T-helper 9 cell (primary cell): ENCODE measurements around the gene CDKAL1.
"Not testable (repeated sequence)": the region's sequence is repeated elsewhere in the genome, so short reads cannot be mapped to it uniquely, and the experiment has no call there.

ENCODE experiments used
- DNase-seq: peaks from one replicate; pipeline ENCODE4 v3.0.0-alpha.2; 2020

Gene CDKAL1

DNA sequence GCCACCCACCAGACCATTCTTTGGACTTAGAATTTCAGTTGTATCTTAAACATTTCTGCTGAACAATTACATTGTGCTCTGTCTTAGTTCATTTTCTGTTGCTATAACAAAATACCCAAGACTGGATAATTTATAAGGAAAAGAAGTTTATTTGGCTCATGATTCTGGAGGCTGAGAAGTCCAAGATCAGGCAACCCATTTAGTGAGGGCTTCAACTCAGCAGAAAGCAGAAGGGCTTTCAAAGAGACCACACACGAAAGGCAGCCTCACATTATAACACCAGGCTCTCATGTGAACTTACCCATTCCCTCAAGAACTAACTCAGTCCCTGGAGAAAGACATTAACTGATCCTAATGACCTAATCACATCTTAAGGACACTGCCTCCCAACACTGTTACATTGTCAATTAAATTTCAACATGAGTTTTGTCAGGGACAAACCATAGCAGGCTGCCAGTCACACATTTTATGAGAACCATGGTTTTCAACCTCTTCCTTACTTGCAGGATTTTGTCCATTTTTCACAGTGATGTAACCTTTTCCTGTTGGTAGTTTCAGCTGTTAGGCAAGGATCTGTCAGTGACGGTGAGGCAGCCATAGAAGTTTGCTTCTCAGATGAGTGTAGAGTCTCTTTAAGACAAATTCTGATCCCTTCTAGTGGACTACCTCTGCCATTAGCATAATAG, 659.7 kb downstream of the CDKAL1 start:
- DNase-seq: no peak

GRCh38 chr6:21195301-21195700, 661.0 kb downstream of the CDKAL1 start:
- not testable (repeated sequence) for DNase-seq

- DNase-seq: no peak
Observed at GRCh38 chr6:21198032-21198640, 663.9 kb downstream of the CDKAL1 start.

- no peak for DNase-seq
Observed at GRCh38 chr6:21199262-21199661, 665.0 kb downstream of the CDKAL1 start.

GRCh38 chr6:21200134-21200870, 666.0 kb downstream of the CDKAL1 start:
- DNase-seq: no peak

- no peak for DNase-seq
Observed at GRCh38 chr6:21201187-21201586, 666.9 kb downstream of the CDKAL1 start.

DNA sequence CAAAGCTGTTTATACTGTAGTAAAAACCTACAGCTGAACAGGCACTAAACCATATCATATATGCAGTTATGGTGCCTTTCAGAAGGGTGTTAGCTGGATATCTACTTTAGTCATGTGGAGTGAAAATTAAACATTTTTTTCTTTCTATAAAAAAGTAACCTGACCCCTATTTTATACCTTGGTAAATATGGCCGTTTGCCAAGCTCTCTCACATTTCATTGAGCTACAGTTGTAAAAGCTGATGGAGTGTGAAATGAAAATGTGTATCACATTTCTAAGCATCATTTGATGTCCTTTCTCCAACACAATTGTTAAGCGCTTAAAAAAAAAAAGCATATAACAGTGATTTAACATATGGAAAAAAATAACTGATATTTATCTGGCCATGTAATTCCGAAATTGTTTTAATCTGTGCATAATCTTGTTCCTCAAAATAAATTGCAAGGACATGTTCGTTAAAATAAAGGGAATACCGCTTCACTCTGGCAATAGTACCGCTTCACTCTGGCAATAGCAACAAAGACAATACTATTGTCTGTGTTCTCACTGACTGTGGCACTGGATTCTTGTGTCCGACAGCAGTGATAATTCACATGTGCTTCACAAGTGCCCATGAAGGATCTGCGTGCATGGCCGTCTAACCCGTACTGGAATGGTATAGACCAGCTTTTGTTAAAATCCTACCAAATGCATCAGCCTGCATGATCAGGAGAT, 667.5 kb downstream of the CDKAL1 start:
- DNase-seq: no peak

GRCh38 chr6:21202521-21202920, 668.3 kb downstream of the CDKAL1 start:
- no peak for DNase-seq

DNA sequence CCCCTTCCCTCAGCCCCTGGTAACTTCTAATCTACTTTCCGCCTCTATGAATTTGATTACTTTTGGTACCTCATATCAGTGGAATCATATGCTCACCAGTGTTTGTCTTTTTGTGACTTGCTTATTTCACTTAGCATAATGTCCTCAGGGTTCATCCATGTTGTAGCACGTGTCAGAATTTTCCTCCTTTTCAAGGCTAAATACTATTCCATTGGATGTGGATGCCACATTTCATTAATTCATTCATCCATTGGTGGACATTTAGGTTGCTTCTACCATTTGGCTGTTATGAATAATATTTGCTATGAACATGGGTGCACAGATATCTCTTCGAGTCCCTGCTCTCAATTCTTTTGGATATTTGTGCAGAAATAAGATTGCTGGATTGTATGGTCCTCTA, 670.7 kb downstream of the CDKAL1 start:
- no peak for DNase-seq

- no peak for DNase-seq
Observed at GRCh38 chr6:21208081-21208795, 674.0 kb downstream of the CDKAL1 start.

DNA sequence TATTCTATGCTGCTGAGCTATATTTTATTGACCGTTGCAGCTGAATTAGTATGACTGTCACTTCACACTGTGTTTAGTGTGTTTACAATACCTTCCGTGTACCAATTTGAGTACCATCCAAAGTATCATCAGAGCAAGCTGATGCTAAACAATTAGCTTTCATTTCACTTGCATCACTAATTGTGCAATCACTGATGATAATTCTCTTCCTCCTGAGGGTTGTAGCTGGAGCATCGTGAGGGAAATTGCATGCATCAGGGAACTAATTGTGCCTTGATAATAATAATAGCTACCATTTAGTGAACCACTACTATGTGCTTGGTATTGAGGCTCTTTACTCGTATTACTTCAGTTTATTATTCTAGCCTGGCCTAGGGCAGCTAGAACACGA, 674.5 kb downstream of the CDKAL1 start:
- DNase-seq: no peak

DNA sequence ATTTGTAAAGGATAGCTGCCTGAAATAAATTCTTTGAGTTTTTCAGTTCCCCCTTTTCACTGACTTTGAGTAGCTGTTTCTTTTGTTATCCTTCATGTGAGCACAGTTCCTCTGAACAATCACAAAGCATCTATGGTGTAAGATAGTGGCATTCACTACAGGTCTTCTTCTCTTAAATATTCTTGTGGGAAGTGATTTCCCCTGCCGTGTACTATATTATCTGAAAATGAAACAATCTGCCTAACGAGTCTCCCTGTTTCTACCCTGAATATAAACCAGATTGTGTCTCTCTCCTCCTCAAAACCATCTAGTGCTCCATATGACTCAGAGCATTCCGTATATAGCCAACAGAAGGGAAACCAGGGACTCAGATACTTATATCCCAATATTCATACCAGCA, 679.2 kb downstream of the CDKAL1 start:
- no peak for DNase-seq

DNA sequence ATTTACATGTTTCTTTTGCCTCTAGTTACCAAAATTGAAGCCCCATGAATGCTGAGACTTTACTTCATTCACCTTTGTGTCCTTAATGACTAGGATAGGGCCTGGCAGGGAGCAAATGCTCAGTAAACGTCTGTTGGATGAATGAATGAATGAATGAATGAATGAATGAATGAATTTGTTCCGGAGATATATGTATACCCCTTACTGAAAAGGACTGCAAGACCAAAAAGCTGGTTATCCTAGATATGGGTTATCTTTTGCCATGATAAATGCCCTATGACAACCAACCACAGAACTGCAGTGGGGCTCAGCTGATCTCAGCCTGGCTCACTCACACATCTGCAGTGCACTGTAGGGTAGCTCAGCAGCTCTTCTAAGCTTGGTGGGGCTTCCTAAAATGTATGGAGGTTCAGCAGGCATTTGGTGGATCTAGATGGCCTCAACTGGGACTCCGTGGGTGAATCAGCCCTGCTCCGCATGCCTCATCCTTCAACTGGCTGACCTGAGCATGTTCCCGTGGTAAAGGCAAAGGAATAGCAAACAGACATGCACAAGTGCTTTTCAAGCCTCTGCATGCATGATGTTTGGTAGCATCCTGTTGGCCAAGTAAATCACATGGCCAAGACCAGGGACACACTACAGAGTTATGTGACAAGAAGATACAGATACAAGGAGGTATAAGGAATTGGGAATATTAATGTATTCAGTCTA, 680.6 kb downstream of the CDKAL1 start:
- no peak for DNase-seq

GRCh38 chr6:21219241-21219640, 685.0 kb downstream of the CDKAL1 start:
- no peak for DNase-seq

DNA sequence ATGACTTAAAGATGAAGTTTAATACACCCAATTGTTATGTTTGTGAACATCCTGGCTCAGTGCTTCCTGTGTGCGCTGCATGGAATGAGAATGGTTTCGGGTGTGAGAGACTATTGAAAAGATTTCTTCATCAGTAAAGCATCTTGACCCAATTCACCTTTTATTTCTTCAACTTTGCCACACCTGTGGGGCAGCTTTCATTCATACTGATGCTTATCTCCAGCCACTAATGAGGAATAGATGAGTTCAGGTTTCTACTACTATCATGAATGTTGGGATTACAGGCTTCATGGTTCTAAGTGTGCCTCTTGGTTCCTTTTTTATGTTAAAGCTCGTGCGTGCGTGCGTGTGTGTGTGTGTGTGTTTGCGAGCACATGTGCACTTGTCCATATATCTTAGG, 685.6 kb downstream of the CDKAL1 start:
- DNase-seq: no peak

DNA sequence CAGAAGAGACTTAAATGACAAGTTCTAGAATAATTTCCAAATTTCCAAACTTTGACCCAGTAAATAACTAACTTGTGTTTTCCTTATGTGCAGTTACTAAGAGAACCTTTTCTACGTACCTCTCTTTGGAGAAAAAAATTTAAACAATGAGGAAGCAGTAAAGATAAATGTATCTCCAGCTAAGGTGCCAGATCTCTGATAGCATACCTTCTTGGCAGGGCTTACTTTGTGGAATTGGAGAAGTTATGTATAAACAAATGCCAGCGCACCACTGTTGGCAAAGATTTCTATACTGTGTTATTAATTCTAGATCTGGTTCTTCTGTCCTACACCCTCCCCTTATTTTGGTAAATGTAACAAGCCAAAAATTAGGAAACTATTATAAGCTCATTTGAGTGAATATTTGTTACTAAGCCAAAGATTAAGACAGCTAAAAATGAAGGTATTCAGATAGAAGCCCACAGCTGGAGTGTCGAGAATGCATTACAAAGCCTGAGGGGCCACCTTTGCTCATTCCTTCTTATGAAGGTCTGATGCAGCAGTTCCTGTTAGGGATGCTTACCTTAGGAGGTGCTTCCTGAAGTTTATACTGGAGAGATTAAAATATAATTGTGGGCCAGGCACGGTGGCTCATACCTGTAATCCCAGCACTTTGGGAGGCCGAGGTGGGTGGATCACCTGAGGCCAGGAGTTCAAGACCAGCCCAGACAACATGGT, 686.2 kb downstream of the CDKAL1 start:
- DNase-seq: no peak

- DNase-seq: no peak
Observed at GRCh38 chr6:21222656-21223055, 688.4 kb downstream of the CDKAL1 start.

DNA sequence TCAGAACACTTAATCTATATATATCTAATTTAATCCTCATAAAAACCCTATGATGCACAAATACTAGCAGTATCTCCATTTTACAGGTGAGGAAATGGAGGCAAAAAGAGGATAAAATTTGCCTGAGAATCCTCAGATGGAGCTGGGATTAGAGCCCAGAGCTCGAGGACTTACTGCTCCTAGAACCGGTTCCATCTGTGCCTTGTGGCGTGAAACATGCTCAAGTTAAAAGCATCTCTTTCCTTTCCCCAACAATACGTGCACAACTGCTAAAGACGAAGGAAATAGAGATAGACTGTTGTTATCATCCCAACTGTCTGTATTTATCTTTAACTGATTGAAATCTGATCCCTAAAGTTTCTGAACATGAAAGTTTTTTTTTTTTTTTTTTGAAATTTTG, 691.7 kb downstream of the CDKAL1 start:
- DNase-seq: no peak

- no peak for DNase-seq
Observed at GRCh38 chr6:21227486-21227885, 693.2 kb downstream of the CDKAL1 start.

GRCh38 chr6:21228411-21228810, 694.2 kb downstream of the CDKAL1 start:
- no peak for DNase-seq

DNA sequence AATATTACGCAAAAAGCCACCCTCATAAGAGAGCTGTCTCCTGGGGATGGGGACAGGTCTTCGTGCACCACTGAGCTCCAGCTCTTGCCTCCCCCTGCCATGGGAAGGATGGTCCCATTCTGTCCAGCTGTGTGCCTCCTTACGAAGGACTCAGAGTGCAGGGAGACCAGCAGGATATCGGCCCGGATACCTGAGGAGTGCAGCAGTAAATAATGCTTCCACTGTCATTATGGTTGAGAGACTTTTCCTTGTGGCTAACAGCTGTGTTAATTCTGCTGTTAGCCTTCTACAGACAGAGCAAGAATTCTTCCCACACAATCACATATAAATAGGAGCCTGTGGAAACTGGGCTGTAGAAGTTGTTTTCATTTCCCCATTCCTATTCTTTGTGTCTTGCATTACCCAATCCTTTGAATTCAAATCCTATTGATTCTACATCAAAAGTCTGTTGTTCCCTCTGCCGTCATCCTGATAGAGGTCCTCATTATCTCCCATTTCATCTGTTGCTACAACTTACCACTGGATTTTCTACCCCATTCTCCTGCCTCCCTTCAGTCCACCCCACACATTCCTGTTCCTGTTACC, 694.7 kb downstream of the CDKAL1 start:
- no peak for DNase-seq
